Prostate gland (tissue), 2 donors: ENCODE measurements around the gene SLC35B4.

Experiments
- POLR2A ChIP-seq: fragments of 450-650 bp; IDR thresholded peaks from one replicate; pipeline ENCODE4 v1.6.1; 2016; ENCODE audit warnings: antibody characterized with exemption, mild to moderate bottlenecking
- TF ChIP-seq, protein P1 (sequence below), 4 experiments: fragments of 200-600 bp in 2 of 4; fragments of 450-650 bp in 2 of 4; sonication (generic) in 2 of 4; IDR thresholded peaks; 1 replicate in 3 of 4; 2 replicates in 1 of 4; pipeline ENCODE4 v1.5.1; 2016 to 2019; ENCODE audit warnings: antibody characterized with exemption in 4 of 4, mild to moderate bottlenecking in 2 of 4, moderate library complexity in 2 of 4

DNA sequence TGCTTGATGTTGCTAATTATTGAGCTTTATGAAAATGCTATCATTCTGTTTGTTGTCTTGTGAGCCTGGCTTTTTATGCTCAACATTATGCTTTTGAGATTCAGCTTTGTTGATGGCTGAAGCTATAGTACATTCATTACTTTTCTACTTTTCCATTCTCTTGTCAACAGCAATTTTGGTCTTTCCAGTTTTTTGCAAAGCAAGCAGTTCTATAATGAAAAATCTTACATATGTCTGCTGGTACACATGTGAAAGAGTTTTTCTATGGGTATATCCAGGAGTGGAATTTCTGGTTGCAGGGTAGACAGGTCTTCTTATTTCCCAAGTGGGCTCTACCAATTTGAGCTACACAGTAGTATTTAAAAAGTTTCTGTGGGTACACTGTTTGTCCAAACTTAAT is 36.8 kb downstream of the SLC35B4 start:
- TF ChIP-seq, protein P1, sequence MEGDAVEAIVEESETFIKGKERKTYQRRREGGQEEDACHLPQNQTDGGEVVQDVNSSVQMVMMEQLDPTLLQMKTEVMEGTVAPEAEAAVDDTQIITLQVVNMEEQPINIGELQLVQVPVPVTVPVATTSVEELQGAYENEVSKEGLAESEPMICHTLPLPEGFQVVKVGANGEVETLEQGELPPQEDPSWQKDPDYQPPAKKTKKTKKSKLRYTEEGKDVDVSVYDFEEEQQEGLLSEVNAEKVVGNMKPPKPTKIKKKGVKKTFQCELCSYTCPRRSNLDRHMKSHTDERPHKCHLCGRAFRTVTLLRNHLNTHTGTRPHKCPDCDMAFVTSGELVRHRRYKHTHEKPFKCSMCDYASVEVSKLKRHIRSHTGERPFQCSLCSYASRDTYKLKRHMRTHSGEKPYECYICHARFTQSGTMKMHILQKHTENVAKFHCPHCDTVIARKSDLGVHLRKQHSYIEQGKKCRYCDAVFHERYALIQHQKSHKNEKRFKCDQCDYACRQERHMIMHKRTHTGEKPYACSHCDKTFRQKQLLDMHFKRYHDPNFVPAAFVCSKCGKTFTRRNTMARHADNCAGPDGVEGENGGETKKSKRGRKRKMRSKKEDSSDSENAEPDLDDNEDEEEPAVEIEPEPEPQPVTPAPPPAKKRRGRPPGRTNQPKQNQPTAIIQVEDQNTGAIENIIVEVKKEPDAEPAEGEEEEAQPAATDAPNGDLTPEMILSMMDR (IDR thresholded peaks at IDR 0.05): no peak
- no peak for TF ChIP-seq POLR2A
